ENCODE results near the gene PSMD3.

The PSMD3 gene

DNA sequence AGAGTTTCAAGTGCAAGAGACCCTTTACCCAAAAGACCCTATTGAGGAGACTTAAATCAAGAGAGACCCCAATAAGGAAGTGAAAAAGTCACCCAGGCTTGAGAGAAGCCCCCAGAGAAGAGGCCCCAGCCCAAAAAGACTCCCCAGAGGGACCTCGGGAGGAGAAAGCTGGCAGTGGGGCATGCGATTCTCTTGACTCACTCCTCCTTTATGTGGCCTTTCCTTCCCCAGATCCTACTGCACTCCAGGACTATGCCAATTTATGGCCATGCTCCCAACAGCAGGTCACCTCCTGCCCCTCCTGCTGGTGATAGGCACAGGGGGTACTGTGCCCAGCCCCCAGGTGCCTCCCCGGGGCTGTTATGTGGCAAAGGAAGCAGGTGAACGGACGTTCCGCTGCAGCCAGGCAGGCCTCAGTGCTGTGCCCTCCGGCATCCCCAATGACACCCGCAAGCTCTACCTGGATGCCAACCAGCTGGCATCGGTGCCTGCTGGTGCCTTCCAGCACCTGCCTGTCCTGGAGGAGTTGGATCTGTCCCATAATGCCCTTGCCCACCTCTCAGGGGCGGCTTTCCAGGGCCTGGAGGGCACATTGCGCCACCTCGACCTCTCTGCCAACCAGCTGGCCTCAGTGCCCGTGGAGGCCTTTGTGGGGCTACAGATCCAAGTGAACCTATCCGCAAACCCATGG is 36.8 kb upstream of the PSMD3 start:
- no peak for TF ChIP-seq EGR1 (IDR thresholded peaks at IDR 0.05)
- TF ChIP-seq EP300 (IDR thresholded peaks at IDR 0.05; ENCODE audit: borderline replicate concordance): no peak
- no peak for TF ChIP-seq CEBPB (IDR thresholded peaks at IDR 0.05)
- TF ChIP-seq, protein P1, sequence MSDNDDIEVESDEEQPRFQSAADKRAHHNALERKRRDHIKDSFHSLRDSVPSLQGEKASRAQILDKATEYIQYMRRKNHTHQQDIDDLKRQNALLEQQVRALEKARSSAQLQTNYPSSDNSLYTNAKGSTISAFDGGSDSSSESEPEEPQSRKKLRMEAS (IDR thresholded peaks at IDR 0.05): no peak
- no peak for TF ChIP-seq TCF12 (IDR thresholded peaks at IDR 0.05; ENCODE audit: low read depth)
- no peak for TF ChIP-seq FOXM1 (IDR thresholded peaks at IDR 0.05; ENCODE audit: borderline replicate concordance, low read depth)
- no peak for TF ChIP-seq REST (IDR thresholded peaks at IDR 0.05; ENCODE audit: low read depth)
- no peak for TF ChIP-seq RAD21 (IDR thresholded peaks at IDR 0.05; ENCODE audit: low read depth)
- TF ChIP-seq YY1 (IDR thresholded peaks at IDR 0.05; ENCODE audit: low read depth): no peak
- TF ChIP-seq TEAD4 (IDR thresholded peaks at IDR 0.05): no peak
- TF ChIP-seq CREB1 (IDR thresholded peaks at IDR 0.05; ENCODE audit: low read depth): no peak
- TF ChIP-seq, protein P2, sequence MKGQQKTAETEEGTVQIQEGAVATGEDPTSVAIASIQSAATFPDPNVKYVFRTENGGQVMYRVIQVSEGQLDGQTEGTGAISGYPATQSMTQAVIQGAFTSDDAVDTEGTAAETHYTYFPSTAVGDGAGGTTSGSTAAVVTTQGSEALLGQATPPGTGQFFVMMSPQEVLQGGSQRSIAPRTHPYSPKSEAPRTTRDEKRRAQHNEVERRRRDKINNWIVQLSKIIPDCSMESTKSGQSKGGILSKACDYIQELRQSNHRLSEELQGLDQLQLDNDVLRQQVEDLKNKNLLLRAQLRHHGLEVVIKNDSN (IDR thresholded peaks at IDR 0.05): no peak

GRCh38 chr17:39944393-39944711 is 36.3 kb upstream of the PSMD3 start:
- no peak for TF ChIP-seq EP300 (IDR thresholded peaks at IDR 0.05; ENCODE audit: borderline replicate concordance)
- no peak for TF ChIP-seq TAF1 (IDR thresholded peaks at IDR 0.05; ENCODE audit: low read depth)
- TF ChIP-seq, protein P1 (IDR thresholded peaks at IDR 0.05): no peak
- no peak for TF ChIP-seq REST (IDR thresholded peaks at IDR 0.05; ENCODE audit: low read depth)
- TF ChIP-seq, protein P2 (IDR thresholded peaks at IDR 0.05): no peak
- TF ChIP-seq RAD21 (IDR thresholded peaks at IDR 0.05; ENCODE audit: low read depth): no peak
- TF ChIP-seq NFIC (IDR thresholded peaks at IDR 0.05): no peak

DNA sequence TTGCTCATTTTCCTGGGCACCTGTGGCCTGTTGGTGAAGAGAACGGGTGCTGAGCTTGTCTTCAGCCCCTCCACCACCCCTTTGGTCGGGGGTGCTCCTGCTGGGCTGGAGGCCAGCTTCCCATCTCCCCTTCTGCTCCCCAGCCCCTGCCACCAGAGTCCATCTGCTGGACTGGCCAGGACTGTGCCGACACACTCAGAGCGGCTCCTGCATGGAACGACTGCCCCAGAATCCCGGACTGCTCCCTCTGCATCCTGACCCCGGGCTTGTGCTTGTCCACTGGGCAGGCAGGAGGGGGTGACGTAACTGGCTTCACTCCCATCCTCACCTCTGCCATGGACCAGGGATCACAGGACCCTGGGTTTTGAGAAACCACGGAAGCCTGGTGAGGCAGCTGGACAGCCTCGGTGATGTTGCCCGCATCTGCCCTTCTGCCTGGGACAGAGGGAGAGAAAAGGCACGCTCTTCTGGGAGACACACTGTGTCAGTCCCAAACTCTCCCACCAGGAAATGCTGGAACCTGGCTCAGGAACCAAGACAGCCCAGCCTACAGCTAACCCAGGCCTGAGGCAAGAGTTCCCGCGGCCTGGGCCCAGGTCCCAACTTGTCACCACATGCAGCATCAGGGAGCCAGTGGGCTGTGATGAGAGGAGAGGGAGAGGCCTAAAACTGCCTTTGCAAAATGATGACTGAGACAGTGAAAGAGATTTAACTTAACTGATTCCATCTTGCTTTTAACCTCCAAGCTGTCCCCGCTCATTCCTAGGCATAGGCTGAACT is 33.9 kb upstream of the PSMD3 start:
- TF ChIP-seq REST (IDR thresholded peaks at IDR 0.05; ENCODE audit: low read depth): no peak
- no peak for TF ChIP-seq EP300 (IDR thresholded peaks at IDR 0.05; ENCODE audit: borderline replicate concordance)
- TF ChIP-seq TEAD4 (IDR thresholded peaks at IDR 0.05): no peak
- TF ChIP-seq TAF1 (IDR thresholded peaks at IDR 0.05; ENCODE audit: low read depth): no peak
- TF ChIP-seq YY1 (IDR thresholded peaks at IDR 0.05; ENCODE audit: low read depth): no peak
- no peak for TF ChIP-seq CREB1 (IDR thresholded peaks at IDR 0.05; ENCODE audit: low read depth)
- TF ChIP-seq CEBPB (IDR thresholded peaks at IDR 0.05): no peak
- TF ChIP-seq, protein P2 (IDR thresholded peaks at IDR 0.05): no peak

- no peak for TF ChIP-seq RAD21 (IDR thresholded peaks at IDR 0.05; ENCODE audit: low read depth)
Observed at GRCh38 chr17:39949028-39949427, 31.6 kb upstream of the PSMD3 start.

Data from Ishikawa (cell line).